ENCODE results near the gene SKAP1. TPM values are rescaled to one million over a fixed set of nuclear protein-coding genes. Genes with fewer than 3 reads are reported as not detected.

Gene SKAP1
- total RNA-seq, 1 donor from 2014 or later: not detected

DNA sequence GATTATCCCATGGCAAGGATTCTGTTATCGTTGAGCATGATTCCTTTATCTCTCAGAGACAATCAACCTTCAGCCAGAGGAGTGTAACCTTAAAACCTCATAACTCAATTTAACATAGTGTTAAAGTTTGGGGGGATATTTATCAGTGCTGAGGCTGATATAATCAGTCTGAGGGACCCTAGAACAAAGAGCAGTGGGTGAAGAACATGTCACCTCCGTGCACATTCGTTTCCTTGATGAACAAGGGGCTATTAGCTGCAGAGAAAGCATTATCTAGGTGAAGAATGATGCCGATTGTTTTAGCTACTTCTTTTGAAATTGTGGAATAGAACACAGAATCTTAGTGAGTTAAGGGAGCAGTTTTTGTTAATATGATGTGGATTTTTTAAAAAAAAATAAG, 99.1 kb downstream of the SKAP1 start:
- FAIRE-seq: no peak
- TF ChIP-seq, protein P1, sequence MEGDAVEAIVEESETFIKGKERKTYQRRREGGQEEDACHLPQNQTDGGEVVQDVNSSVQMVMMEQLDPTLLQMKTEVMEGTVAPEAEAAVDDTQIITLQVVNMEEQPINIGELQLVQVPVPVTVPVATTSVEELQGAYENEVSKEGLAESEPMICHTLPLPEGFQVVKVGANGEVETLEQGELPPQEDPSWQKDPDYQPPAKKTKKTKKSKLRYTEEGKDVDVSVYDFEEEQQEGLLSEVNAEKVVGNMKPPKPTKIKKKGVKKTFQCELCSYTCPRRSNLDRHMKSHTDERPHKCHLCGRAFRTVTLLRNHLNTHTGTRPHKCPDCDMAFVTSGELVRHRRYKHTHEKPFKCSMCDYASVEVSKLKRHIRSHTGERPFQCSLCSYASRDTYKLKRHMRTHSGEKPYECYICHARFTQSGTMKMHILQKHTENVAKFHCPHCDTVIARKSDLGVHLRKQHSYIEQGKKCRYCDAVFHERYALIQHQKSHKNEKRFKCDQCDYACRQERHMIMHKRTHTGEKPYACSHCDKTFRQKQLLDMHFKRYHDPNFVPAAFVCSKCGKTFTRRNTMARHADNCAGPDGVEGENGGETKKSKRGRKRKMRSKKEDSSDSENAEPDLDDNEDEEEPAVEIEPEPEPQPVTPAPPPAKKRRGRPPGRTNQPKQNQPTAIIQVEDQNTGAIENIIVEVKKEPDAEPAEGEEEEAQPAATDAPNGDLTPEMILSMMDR (IDR thresholded peaks at IDR 0.05; ENCODE audit: insufficient read depth, low read length, severe bottlenecking): no peak
- DNase-seq (ENCODE audit: low read depth): no peak
- Histone ChIP-seq H3K36me3 (ENCODE audit: control insufficient read depth, insufficient read depth, low read length) (no peaks in the 10 kb centered on the region), H3K27me3 (ENCODE audit: control insufficient read depth, insufficient read depth, low read length) (peaks cover 5% of the 10 kb centered on the region), H3K4me3 (ENCODE audit: low read depth, low read length) (no peak overlapping the region)

DNA sequence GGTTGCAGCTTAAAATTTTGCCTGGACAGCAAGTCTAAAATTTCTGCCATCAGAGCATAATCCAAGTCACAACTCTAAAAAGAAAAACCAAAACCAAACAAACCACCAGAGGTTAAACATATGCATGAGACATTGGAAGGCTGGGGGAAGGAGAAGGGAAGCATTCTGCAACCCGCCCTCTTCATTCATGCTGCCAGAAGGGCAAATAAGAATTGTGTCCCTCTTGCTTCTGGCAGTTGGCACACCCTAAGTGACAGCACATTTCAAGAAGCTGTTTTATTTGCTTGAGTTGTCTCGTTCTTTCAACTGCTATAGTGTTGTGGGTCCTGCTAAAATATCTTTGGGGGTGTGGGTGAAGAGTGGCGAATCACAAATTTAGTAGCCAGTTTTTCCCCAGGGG, 99.6 kb downstream of the SKAP1 start:
- TF ChIP-seq, protein P1 (IDR thresholded peaks at IDR 0.05; ENCODE audit: insufficient read depth, low read length, severe bottlenecking): no peak
- DNase-seq (ENCODE audit: low read depth): no peak
- no peaks in the 10 kb centered on the region for H3K36me3 ChIP-seq (ENCODE audit: control insufficient read depth, insufficient read depth, low read length)
- FAIRE-seq: no peak
- peaks cover 5% of the 10 kb centered on the region for H3K27me3 ChIP-seq (ENCODE audit: control insufficient read depth, insufficient read depth, low read length)
- H3K4me3 ChIP-seq (ENCODE audit: low read depth, low read length): no peak overlapping the region

DNA sequence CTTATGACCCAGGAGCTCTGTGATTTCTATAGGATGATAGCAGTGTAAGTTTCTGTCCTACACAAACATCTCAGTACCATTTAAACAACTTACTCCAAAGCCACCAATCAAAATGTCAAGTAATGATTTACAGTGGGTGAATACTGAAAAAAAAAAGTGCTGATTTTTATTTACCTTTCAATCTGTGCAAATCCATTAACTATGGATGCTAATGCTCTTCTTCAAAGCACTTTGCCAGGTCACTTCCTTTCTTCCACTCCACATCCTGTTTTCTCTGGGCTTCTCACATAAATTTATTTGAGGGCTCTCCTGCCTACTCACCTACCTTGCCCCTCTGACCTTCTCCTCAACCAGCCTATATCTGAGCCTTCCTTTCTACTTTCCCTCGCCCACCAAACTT, 101.6 kb downstream of the SKAP1 start:
- no peak overlapping the region for H3K4me3 ChIP-seq (ENCODE audit: low read depth, low read length)
- DNase-seq (ENCODE audit: low read depth): no peak
- peaks cover 6% of the 10 kb centered on the region for H3K27me3 ChIP-seq (ENCODE audit: control insufficient read depth, insufficient read depth, low read length)
- TF ChIP-seq, protein P1 (IDR thresholded peaks at IDR 0.05; ENCODE audit: insufficient read depth, low read length, severe bottlenecking): no peak
- H3K36me3 ChIP-seq (ENCODE audit: control insufficient read depth, insufficient read depth, low read length): no peaks in the 10 kb centered on the region
- no peak for FAIRE-seq

DNA sequence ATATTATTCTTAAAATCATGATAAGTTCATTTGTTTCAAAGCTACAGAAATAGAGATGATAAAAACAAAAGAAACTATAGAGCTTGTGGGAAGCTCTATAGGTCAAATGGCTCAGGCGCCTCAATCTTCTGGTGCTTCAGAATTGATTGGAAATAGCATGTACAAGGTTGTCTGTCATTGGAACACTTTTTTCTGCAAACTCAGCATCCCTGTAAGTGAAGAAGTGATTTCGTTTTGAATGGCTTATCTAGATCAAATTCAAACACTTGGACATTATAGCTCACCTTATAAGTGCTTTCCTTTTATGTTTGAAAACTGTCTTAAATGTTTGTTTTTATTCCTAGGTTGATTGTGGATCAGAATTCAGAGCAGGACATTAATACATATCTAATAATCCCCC, 103.7 kb downstream of the SKAP1 start:
- TF ChIP-seq, protein P1 (IDR thresholded peaks at IDR 0.05; ENCODE audit: insufficient read depth, low read length, severe bottlenecking): no peak
- H3K4me3 ChIP-seq (ENCODE audit: low read depth, low read length): no peak overlapping the region
- peaks cover 6% of the 10 kb centered on the region for H3K27me3 ChIP-seq (ENCODE audit: control insufficient read depth, insufficient read depth, low read length)
- FAIRE-seq (no peak), DNase-seq (ENCODE audit: low read depth) (no peak)
- no peaks in the 10 kb centered on the region for H3K36me3 ChIP-seq (ENCODE audit: control insufficient read depth, insufficient read depth, low read length)

DNA sequence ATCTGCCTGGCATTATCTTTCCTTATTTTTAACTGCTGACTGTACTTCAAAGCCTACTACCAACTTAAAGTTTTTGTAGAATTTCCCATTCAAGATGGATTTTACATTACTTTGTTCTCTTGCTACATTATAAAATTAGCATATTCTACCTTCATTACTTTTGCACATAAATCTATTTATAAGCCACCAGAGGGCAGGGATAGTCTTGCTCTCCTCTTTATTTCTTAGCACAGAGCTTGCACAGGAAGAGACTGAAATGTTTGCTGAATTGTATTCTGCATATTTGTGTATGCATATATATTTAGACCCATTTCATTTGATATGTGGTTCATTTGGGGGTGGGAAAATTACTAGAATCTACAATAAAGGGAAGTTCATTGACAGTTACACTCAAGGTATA, 108.0 kb downstream of the SKAP1 start:
- TF ChIP-seq, protein P1 (IDR thresholded peaks at IDR 0.05; ENCODE audit: insufficient read depth, low read length, severe bottlenecking): no peak
- no peaks in the 10 kb centered on the region for H3K36me3 ChIP-seq (ENCODE audit: control insufficient read depth, insufficient read depth, low read length)
- peaks cover 4% of the 10 kb centered on the region for H3K27me3 ChIP-seq (ENCODE audit: control insufficient read depth, insufficient read depth, low read length)
- DNase-seq (ENCODE audit: low read depth): peak; percentile 10
- H3K4me3 ChIP-seq (ENCODE audit: low read depth, low read length): no peak overlapping the region
- FAIRE-seq: no peak

DNA sequence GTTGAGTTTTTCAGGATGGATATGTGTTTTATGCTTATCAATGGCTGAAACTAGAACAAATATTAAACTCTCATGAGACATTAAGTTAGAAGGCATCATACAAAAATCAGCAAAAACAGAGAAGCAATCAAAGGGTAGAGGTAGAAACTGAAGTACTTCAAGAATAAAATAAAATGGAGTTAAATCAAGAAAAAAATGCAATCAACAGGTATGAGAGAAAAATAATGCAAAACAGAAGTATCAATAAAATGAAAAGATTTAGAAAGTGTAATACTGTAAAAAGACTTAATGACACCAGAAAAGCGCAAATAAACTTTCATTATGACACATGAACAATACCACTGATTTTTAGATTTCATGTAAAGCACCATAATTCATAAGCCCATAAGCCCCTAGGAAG, 112.3 kb downstream of the SKAP1 start:
- Histone ChIP-seq H3K27me3 (ENCODE audit: control insufficient read depth, insufficient read depth, low read length) (peaks cover 2% of the 10 kb centered on the region), H3K36me3 (ENCODE audit: control insufficient read depth, insufficient read depth, low read length) (no peaks in the 10 kb centered on the region), H3K4me3 (ENCODE audit: low read depth, low read length) (no peak overlapping the region)
- TF ChIP-seq, protein P1 (IDR thresholded peaks at IDR 0.05; ENCODE audit: insufficient read depth, low read length, severe bottlenecking): no peak
- DNase-seq (ENCODE audit: low read depth) (no peak), FAIRE-seq (no peak)

Data from bronchial epithelial cell (primary cell).